ENCODE measurements around the gene PRXL2A.

- TF ChIP-seq JUND (IDR thresholded peaks at IDR 0.05) = no peak
- no peak for TF ChIP-seq EP300 (IDR thresholded peaks at IDR 0.05; ENCODE audit: borderline replicate concordance in 1 of 2, low read depth in 1 of 2, low read length in 1 of 2)
- TF ChIP-seq POLR2AphosphoS5 (IDR thresholded peaks at IDR 0.05; ENCODE audit: low read depth, low read length) = no peak
- no peak for TF ChIP-seq CTCF (IDR thresholded peaks at IDR 0.05)
- TF ChIP-seq SIN3A (IDR thresholded peaks at IDR 0.05; ENCODE audit: borderline replicate concordance, low read depth, low read length) = no peak
- TF ChIP-seq GABPA (IDR thresholded peaks at IDR 0.05; ENCODE audit: low read depth) = no peak
- no peak for TF ChIP-seq USF2 (IDR thresholded peaks at IDR 0.05; ENCODE audit: borderline replicate concordance, low read depth, low read length)
- no peak for TF ChIP-seq USF1 (IDR thresholded peaks at IDR 0.05; ENCODE audit: borderline replicate concordance, low read depth)
Measured at GRCh38 chr10:80414142-80414895, 6.0 kb downstream of the PRXL2A start.

All from SK-N-SH (cell line).